Umbilical cord (tissue), 2 donors: ENCODE results near the gene DIP2A. TPM values are rescaled to one million over a fixed set of nuclear protein-coding genes. Genes with fewer than 3 reads are reported as not detected.
"Not testable (repeated sequence)": the region's sequence is repeated elsewhere in the genome, so short reads cannot be mapped to it uniquely, and the experiment has no call there.

ENCODE experiments used
- DNase-seq: peaks from one replicate; pipeline ENCODE4 v3.0.0-alpha.2; 2015; ENCODE audit warnings: low spot score
- total RNA-seq: library from RNA; depleted of rRNA; stranded (reverse); fragments of >200 nt; gene quantifications from one replicate; pipeline ENCODE4 v1.2.3, GENCODE V29; 2014; ENCODE audit warnings: low replicate concordance; ENCODE audit not compliant: insufficient read depth

Gene DIP2A
- total RNA-seq, 1 donor from 2014 or later, result 29.1 TPM

GRCh38 chr21:46426313-46427046, 32.2 kb upstream of the DIP2A start:
- DNase-seq, result no peak

GRCh38 chr21:46427516-46427915, 31.2 kb upstream of the DIP2A start:
- no peak for DNase-seq

- DNase-seq, result no peak
These were observed 30.4 kb upstream of the DIP2A start for GRCh38 chr21:46428286-46428685.

- DNase-seq, result no peak
These were observed 29.5 kb upstream of the DIP2A start for GRCh38 chr21:46428987-46429710.

- DNase-seq, result no peak
These were observed 28.7 kb upstream of the DIP2A start for GRCh38 chr21:46429754-46430681.

- DNase-seq, result no peak
These were observed 27.2 kb upstream of the DIP2A start for GRCh38 chr21:46431448-46431847.

GRCh38 chr21:46431884-46432488, 26.7 kb upstream of the DIP2A start:
- no peak for DNase-seq

GRCh38 chr21:46433116-46433515, 25.6 kb upstream of the DIP2A start:
- not testable (repeated sequence) for DNase-seq

- DNase-seq, result no peak
These were observed 24.3 kb upstream of the DIP2A start for GRCh38 chr21:46434322-46434958.

- DNase-seq, result no peak
These were observed 22.9 kb upstream of the DIP2A start for GRCh38 chr21:46435786-46436227.

GRCh38 chr21:46436621-46437020, 22.1 kb upstream of the DIP2A start:
- DNase-seq, result no peak

GRCh38 chr21:46437096-46437498, 21.6 kb upstream of the DIP2A start:
- no peak for DNase-seq

GRCh38 chr21:46437511-46437910, 21.2 kb upstream of the DIP2A start:
- DNase-seq, result no peak

GRCh38 chr21:46438241-46438640, 20.4 kb upstream of the DIP2A start:
- DNase-seq, result no peak

GRCh38 chr21:46439906-46440305, 18.8 kb upstream of the DIP2A start:
- no peak for DNase-seq

- no peak for DNase-seq
These were observed 17.4 kb upstream of the DIP2A start for GRCh38 chr21:46441331-46441730.

- no peak for DNase-seq
These were observed 16.7 kb upstream of the DIP2A start for GRCh38 chr21:46441961-46442498.

- DNase-seq, result no peak
These were observed 15.8 kb upstream of the DIP2A start for GRCh38 chr21:46442938-46443337.

GRCh38 chr21:46443910-46444309, 14.8 kb upstream of the DIP2A start:
- no peak for DNase-seq

- no peak for DNase-seq
These were observed 10.6 kb upstream of the DIP2A start for GRCh38 chr21:46448108-46448507.

GRCh38 chr21:46448855-46449254, 9.8 kb upstream of the DIP2A start:
- DNase-seq, result not testable (repeated sequence)
